ENCODE data around the gene MARCHF6. TPM values are rescaled to one million over a fixed set of nuclear protein-coding genes. Genes with fewer than 3 reads are reported as not detected.
A peak's percentile ranks its signal among the peaks of the same experiment; 100 is the strongest.

MARCHF6 gene
- total and polyA plus RNA-seq, 3 donors from 2014 or later: 120 to 153 (median 136) TPM

DNA sequence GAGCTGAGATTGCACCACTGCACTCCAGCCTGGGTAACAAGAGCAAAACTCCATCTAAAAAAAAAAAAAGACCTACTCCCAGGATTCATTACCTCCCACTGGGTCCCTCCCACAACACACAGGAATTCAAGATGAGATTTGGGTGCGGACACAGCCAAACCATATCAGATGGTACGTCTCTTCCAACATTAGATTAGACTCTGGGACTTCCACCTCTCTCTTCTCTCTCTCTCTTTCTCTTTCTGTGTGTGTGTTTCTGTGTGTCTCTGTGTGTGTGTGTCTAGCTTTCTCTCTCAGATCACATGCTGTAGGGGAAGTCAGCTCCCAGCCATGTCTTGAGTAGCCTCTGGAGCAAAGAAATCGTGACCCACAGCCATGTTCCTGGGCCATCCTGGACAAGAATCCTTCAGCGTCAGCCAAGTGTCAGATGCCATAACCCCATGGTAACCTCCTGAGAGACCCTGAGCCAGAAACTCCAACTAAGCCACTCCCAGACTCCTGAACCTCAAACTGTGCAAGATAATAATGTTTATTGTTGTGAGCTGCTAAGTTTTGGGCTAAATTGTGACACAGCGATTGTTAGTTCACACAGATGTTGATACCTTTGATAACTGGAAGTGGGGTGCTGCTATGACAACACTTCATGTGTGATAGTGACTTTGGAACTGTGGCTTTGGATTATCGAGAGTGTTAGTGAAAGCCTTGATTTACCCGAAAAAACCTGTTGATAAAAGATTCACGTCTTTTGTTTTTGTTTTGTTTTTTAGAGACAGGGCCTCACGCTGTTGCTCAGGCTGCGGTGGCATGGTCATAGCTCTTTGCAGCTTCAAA, 41.7 kb upstream of the MARCHF6 start:
- WGBS, 2 donors: 59 to 73% methylated on average over 10 of the region's 10 CpGs
- no peaks in the 10 kb centered on the region for H3K9me3 ChIP-seq
- no peaks in the 10 kb centered on the region for H3K27me3 ChIP-seq
- no peak overlapping the region for H3K4me3 ChIP-seq
- no peaks in the 10 kb centered on the region for H3K4me1 ChIP-seq
- no peak overlapping the region for H3K27ac ChIP-seq
- TF ChIP-seq, protein P1, sequence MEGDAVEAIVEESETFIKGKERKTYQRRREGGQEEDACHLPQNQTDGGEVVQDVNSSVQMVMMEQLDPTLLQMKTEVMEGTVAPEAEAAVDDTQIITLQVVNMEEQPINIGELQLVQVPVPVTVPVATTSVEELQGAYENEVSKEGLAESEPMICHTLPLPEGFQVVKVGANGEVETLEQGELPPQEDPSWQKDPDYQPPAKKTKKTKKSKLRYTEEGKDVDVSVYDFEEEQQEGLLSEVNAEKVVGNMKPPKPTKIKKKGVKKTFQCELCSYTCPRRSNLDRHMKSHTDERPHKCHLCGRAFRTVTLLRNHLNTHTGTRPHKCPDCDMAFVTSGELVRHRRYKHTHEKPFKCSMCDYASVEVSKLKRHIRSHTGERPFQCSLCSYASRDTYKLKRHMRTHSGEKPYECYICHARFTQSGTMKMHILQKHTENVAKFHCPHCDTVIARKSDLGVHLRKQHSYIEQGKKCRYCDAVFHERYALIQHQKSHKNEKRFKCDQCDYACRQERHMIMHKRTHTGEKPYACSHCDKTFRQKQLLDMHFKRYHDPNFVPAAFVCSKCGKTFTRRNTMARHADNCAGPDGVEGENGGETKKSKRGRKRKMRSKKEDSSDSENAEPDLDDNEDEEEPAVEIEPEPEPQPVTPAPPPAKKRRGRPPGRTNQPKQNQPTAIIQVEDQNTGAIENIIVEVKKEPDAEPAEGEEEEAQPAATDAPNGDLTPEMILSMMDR (IDR thresholded peaks at IDR 0.05): no peak
- no peak for TF ChIP-seq POLR2A (IDR thresholded peaks at IDR 0.05)
- peak; percentile 41 for DNase-seq
- intact Hi-C loops (cut with DNase I; ENCODE audit: low total_unique reads): no loop called here
- H3K36me3 ChIP-seq (ENCODE audit: low read depth, missing control alignments): no peaks in the 10 kb centered on the region

DNA sequence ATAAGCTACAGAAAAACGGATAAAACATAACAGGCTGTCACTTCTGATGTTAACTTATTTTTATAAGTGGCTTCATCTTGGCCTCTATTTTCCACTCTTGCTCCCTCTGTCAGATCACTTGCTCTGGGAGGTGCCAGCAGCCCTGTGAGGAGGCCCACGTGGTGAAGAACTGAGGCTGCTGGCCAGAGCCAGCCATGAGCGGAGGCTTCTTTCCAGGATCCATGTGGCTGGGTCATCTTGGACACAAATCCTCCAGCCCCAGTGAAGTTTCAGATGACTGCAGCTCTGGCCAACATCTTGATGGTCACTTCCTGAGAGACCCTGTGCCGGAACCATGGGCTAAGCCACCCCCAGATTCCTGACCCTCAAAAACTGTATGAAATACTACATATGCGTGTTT, 38.3 kb upstream of the MARCHF6 start:
- DNase-seq: no peak
- WGBS, 2 donors: 66 to 67% methylated on average over 5 of the region's 5 CpGs
- Histone ChIP-seq H3K9me3 (no peaks in the 10 kb centered on the region), H3K4me3 (no peak overlapping the region), H3K4me1 (no peaks in the 10 kb centered on the region), H3K27me3 (no peaks in the 10 kb centered on the region), H3K27ac (no peak overlapping the region), H3K36me3 (ENCODE audit: low read depth, missing control alignments) (no peaks in the 10 kb centered on the region)
- intact Hi-C loops (cut with DNase I; ENCODE audit: low total_unique reads): no loop called here
- TF ChIP-seq, protein P1 (IDR thresholded peaks at IDR 0.05): no peak
- no peak for TF ChIP-seq POLR2A (IDR thresholded peaks at IDR 0.05)

DNA sequence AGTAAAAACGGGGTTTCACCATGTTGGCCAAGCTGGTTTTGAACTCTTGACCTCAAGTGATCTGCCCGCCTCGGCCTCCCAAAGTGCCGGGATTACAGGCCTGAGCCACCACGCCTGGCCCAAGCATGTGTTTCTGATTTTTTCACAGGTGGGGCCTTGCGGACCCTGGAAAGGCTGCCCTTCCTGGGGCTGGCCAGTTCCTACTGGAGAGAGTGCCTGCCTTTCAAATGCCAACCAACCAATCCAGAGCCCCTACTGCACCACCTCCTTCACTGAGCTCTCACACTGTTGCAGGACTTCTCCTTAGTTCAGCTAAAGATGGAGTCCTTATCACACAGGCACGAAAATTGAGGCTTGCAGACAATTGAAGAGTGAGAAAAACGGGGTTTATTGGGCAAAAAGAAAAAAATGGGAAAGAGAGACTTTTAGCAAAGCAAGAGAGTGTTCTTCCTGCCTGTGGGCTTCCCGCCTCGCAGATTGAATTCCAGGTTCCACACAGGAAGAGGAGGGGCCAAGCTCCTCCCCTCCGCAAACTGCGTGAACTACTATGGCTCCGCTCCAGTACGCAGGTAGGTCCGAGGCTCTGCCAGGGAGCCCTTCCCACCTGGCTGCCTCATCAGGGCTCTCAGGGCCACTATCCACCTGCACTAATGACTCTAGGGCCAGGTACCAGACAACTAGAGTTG, 37.5 kb upstream of the MARCHF6 start:
- Histone ChIP-seq H3K36me3 (ENCODE audit: low read depth, missing control alignments) (no peaks in the 10 kb centered on the region), H3K27me3 (no peaks in the 10 kb centered on the region), H3K9me3 (no peaks in the 10 kb centered on the region), H3K4me3 (peak overlapping the region; percentile 1 to 7), H3K27ac (no peak overlapping the region), H3K4me1 (no peaks in the 10 kb centered on the region)
- intact Hi-C loops (cut with DNase I; ENCODE audit: low total_unique reads): no loop called here
- peak; percentile 67 for DNase-seq
- TF ChIP-seq POLR2A (IDR thresholded peaks at IDR 0.05): no peak
- TF ChIP-seq, protein P1 (IDR thresholded peaks at IDR 0.05): no peak
- 58 to 72% methylated on average over 15 of the region's 15 CpGs for WGBS, 2 donors

DNA sequence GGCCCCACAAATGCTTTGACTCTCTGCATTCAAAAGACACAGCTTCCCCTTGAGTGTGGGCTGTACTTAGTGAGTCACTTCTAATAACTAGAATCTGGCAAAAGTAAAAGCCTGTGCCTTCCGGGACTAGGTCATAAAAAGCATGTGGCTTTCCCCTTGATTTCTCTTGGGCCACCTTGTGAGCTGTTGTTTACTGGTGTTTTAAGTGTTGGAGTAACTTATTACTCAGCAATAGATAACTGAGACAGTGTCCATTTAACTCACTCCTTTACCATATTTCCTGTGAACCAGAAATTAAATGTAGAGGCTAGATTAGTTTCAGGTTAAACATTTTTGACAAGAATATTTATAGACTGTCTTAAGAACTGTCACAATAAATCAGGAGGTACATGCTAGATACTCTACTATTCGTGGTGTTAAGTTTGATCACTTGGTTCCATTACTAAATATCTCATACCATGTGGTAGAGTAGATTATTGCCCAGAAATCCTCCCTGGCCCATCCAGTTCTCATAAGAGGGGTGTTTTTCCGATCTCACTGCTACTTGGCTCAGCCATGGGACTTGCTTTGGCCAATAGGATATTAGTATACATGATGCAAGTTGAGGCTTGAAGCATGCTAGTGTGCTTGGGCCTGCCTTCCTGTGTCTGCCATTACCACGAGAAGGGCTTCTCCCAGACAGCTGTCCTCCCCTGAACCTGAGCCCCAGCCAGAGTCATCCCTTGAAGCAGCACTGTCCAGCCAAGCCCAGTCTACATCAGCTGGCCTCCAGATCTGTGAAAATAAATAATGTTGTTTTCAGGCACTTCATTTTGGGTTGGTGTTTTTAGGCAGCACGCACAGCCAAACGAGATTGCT, 35.4 kb upstream of the MARCHF6 start:
- H3K4me3 ChIP-seq: no peak overlapping the region
- DNase-seq: no peak
- intact Hi-C loops (cut with DNase I; ENCODE audit: low total_unique reads): no loop called here

More for the DNA sequence above, 35.4 kb upstream of the MARCHF6 start:
- H3K27ac ChIP-seq: no peak overlapping the region
- TF ChIP-seq POLR2A (IDR thresholded peaks at IDR 0.05): no peak
- TF ChIP-seq, protein P1 (IDR thresholded peaks at IDR 0.05): no peak
- H3K36me3 ChIP-seq (ENCODE audit: low read depth, missing control alignments): no peaks in the 10 kb centered on the region
- 83% methylated on average over 6 of the region's 6 CpGs for WGBS, 2 donors
- H3K4me1 ChIP-seq: no peaks in the 10 kb centered on the region
- H3K27me3 ChIP-seq: no peaks in the 10 kb centered on the region
- no peaks in the 10 kb centered on the region for H3K9me3 ChIP-seq
